K562 (cell line): Measurements from ENCODE around the gene BCL10. TPM values are rescaled to one million over a fixed set of nuclear protein-coding genes. Genes with fewer than 3 reads are reported as not detected.
A peak's percentile ranks its signal among the peaks of the same experiment; 100 is the strongest.

Experiments used
- BCL6 ChIP-seq: fragments of 250-450 bp; sonication (Bioruptor Pico); IDR thresholded peaks from 2 replicates; pipeline ENCODE4 v1.4.0; 2020
- CAMTA2 ChIP-seq: fragments of 250-450 bp; sonication (Bioruptor Pico); conservative IDR thresholded peaks from 2 replicates; pipeline ENCODE4 v1.5.1; 2022
- CEBPB ChIP-seq: fragments of 450-650 bp; IDR thresholded peaks from 2 replicates; pipeline ENCODE4 v1.6.1; 2016; ENCODE audit warnings: missing genetic modification characterization, missing compliant biosample characterization
- EHMT2 ChIP-seq: fragments of 450-650 bp; IDR thresholded peaks from 2 replicates; pipeline ENCODE4 v1.6.1; 2018; ENCODE audit warnings: antibody characterized with exemption
- FOS ChIP-seq: IDR thresholded peaks from 3 replicates; pipeline ENCODE4 v1.6.1; 2011; ENCODE audit not compliant: insufficient read length; ENCODE audit errors: extremely low read depth
- FOXA1 ChIP-seq: fragments of 450-650 bp; IDR thresholded peaks from 2 replicates; pipeline ENCODE4 v1.6.1; 2016; ENCODE audit warnings: mild to moderate bottlenecking, borderline replicate concordance
- GTF2A2 ChIP-seq: IDR thresholded peaks from 2 replicates; pipeline ENCODE4 v1.6.1; 2016; ENCODE audit warnings: mild to moderate bottlenecking, missing genetic modification characterization, missing compliant biosample characterization
- GTF2E2 ChIP-seq: fragments of 200-800 bp; sonication (Bioruptor generic); IDR thresholded peaks from 2 replicates; pipeline ENCODE4 v1.6.1; 2016; ENCODE audit warnings: missing genetic modification characterization, missing compliant biosample characterization
- RBM25 ChIP-seq: fragments of 200-400 bp; formaldehyde crosslinking; IDR thresholded peaks from 2 replicates; pipeline ENCODE4 v1.6.1; 2018; ENCODE audit warnings: low read length, low read depth, moderate library complexity; ENCODE audit not compliant: severe bottlenecking
- SMAD3 ChIP-seq: fragments of 450-650 bp; formaldehyde crosslinking; conservative IDR thresholded peaks from 2 replicates; pipeline ENCODE4 v1.4.0; 2020; ENCODE audit warnings: mild to moderate bottlenecking
- SMAD4 ChIP-seq: fragments of 250-450 bp; sonication (Bioruptor Pico); conservative IDR thresholded peaks from 2 replicates; pipeline ENCODE4 v1.8.0; 2021; ENCODE audit warnings: inconsistent platforms, mild to moderate bottlenecking, moderate library complexity
- SMARCA4 ChIP-seq: fragments of 450-650 bp; IDR thresholded peaks from 2 replicates; pipeline ENCODE4 v1.6.1; 2016
- SREBF1 ChIP-seq: fragments of 150-350 bp; IDR thresholded peaks from 2 replicates; pipeline ENCODE4 v1.6.1; 2014; ENCODE audit warnings: antibody characterized with exemption, low read depth, low read length, borderline replicate concordance
- THRAP3 ChIP-seq: fragments of 450-650 bp; IDR thresholded peaks from 2 replicates; pipeline ENCODE4 v1.6.1; 2016; ENCODE audit warnings: mild to moderate bottlenecking, inconsistent platforms, borderline replicate concordance
- U2AF1 ChIP-seq: fragments of 200-400 bp; formaldehyde crosslinking; optimal IDR thresholded peaks from 2 replicates; pipeline ENCODE3; 2017; ENCODE audit warnings: mild to moderate bottlenecking, low read depth, low read length, moderate library complexity
- ZFP1 ChIP-seq: fragments of 450-650 bp; formaldehyde crosslinking; IDR thresholded peaks from 2 replicates; pipeline ENCODE4 v1.4.0; 2020; ENCODE audit warnings: mild to moderate bottlenecking, mixed read lengths
- polyA plus RNA-seq, 8 experiments: library from polyadenylated mRNA; depleted of rRNA in 4 of 8; stranded (reverse) in 5 of 8; unstranded in 3 of 8; fragments of >200 nt; fragmentation: Nextera tagmentation in 2 of 8; fragmentation: Illumina TruSeq in 1 of 8; extraction: Ambion mirVana in 2 of 8; extraction: Trizol in 1 of 8; gene quantifications; 2 replicates each; pipeline versions ENCODE4 v1.2.1 to v1.2.3, GENCODE V29; 2011 to 2014; ENCODE audit warnings: inconsistent platforms in 1 of 8, missing spikeins in 1 of 8
- total RNA-seq, 7 experiments: library from RNA; depleted of rRNA in 6 of 7; stranded (reverse); fragments of >200 nt in 6 of 7; fragmentation: Illumina TruSeq in 2 of 7; extraction: Trizol in 2 of 7; gene quantifications; 2 replicates each; pipeline versions ENCODE4 v1.2.1 to v1.2.3, GENCODE V29; 2011 to 2021; ENCODE audit warnings: low replicate concordance in 1 of 7
- TF ChIP-seq, protein P1 (sequence below): fragments of 250-450 bp; sonication (Bioruptor Pico); IDR thresholded peaks from 2 replicates; pipeline ENCODE4 v1.6.1; 2021; ENCODE audit warnings: mild to moderate bottlenecking
- TF ChIP-seq, protein P2 (sequence below): fragments of 250-450 bp; sonication (Bioruptor Pico); IDR thresholded peaks from 2 replicates; pipeline ENCODE4 v1.4.0; 2020
- TF ChIP-seq, protein P3 (sequence below): IDR thresholded peaks from 3 replicates; pipeline ENCODE4 v1.6.1; 2011; ENCODE audit warnings: borderline replicate concordance, mild to moderate bottlenecking, moderate library complexity; ENCODE audit not compliant: insufficient read length; ENCODE audit errors: extremely low read depth
- TF ChIP-seq, protein P4 (sequence below): sonication (generic); formaldehyde crosslinking; IDR thresholded peaks from 2 replicates; pipeline ENCODE4 v1.8.0; 2022; ENCODE audit warnings: mild to moderate bottlenecking, low read depth, missing genetic modification reagents
- TF ChIP-seq, protein P5 (sequence below): sonication (generic); formaldehyde crosslinking; IDR thresholded peaks from 2 replicates; pipeline ENCODE4 v1.8.1; 2023; ENCODE audit warnings: mild to moderate bottlenecking, missing genetic modification reagents, moderate library complexity
- TF ChIP-seq, protein P6 (sequence below): fragments of 450-650 bp; IDR thresholded peaks from 2 replicates; pipeline ENCODE4 v1.6.1; 2018; ENCODE audit warnings: mild to moderate bottlenecking, low read depth; ENCODE audit not compliant: partially characterized antibody

BCL10 gene
- total and polyA plus RNA-seq, 9 of the 15 experiments (the other 6 are each of a cell fraction or from before 2014, with no cell fraction given): 8.0 to 19.4 (median 12.3) TPM

DNA sequence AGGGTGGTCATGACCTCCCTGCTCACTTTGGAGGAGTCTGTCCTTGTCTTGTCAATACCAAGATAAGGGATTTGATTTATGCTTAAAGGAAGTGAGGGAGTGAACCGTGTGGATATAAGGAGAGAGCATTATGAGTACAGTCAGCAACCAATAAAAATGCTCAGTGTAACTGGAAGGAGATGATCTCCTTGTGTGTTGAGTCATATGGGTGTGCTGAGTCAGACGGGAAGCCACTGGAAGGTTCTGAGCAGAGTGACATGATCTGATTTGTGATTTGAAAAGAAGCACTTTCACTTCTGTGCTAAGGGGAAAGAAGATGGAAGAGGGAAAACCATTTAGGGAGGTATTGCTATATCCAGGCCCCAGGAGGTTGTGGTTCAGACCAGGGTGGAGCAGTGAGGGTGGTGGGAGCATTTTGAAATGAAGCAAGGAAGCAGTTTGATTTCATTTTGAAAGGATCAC lies 2.5 kb upstream of the BCL10 start (continued):
- TF ChIP-seq, protein P1, sequence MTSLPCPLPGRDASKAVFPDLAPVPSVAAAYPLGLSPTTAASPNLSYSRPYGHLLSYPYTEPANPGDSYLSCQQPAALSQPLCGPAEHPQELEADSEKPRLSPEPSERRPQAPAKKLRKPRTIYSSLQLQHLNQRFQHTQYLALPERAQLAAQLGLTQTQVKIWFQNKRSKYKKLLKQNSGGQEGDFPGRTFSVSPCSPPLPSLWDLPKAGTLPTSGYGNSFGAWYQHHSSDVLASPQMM (CRISPR knock-in tag): no peak
- TF ChIP-seq, protein P2, sequence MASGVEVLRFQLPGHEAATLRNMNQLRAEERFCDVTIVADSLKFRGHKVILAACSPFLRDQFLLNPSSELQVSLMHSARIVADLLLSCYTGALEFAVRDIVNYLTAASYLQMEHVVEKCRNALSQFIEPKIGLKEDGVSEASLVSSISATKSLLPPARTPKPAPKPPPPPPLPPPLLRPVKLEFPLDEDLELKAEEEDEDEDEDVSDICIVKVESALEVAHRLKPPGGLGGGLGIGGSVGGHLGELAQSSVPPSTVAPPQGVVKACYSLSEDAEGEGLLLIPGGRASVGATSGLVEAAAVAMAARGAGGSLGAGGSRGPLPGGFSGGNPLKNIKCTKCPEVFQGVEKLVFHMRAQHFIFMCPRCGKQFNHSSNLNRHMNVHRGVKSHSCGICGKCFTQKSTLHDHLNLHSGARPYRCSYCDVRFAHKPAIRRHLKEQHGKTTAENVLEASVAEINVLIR (CRISPR knock-in tag): no peak
- no peak for TF ChIP-seq THRAP3
- peak; percentile 55; the same call in 1 of the 2 replicates for TF ChIP-seq CEBPB (tag)
- TF ChIP-seq FOS: peak; percentile 61
- TF ChIP-seq BCL6: no peak
- TF ChIP-seq ZFP1 (CRISPR knock-in tag): no peak
- TF ChIP-seq GTF2E2 (tag): no peak
- TF ChIP-seq SMARCA4: peak; percentile 93
- TF ChIP-seq FOXA1: no peak
- TF ChIP-seq, protein P3, sequence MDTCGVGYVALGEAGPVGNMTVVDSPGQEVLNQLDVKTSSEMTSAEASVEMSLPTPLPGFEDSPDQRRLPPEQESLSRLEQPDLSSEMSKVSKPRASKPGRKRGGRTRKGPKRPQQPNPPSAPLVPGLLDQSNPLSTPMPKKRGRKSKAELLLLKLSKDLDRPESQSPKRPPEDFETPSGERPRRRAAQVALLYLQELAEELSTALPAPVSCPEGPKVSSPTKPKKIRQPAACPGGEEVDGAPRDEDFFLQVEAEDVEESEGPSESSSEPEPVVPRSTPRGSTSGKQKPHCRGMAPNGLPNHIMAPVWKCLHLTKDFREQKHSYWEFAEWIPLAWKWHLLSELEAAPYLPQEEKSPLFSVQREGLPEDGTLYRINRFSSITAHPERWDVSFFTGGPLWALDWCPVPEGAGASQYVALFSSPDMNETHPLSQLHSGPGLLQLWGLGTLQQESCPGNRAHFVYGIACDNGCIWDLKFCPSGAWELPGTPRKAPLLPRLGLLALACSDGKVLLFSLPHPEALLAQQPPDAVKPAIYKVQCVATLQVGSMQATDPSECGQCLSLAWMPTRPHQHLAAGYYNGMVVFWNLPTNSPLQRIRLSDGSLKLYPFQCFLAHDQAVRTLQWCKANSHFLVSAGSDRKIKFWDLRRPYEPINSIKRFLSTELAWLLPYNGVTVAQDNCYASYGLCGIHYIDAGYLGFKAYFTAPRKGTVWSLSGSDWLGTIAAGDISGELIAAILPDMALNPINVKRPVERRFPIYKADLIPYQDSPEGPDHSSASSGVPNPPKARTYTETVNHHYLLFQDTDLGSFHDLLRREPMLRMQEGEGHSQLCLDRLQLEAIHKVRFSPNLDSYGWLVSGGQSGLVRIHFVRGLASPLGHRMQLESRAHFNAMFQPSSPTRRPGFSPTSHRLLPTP: no peak
- TF ChIP-seq, protein P4, sequence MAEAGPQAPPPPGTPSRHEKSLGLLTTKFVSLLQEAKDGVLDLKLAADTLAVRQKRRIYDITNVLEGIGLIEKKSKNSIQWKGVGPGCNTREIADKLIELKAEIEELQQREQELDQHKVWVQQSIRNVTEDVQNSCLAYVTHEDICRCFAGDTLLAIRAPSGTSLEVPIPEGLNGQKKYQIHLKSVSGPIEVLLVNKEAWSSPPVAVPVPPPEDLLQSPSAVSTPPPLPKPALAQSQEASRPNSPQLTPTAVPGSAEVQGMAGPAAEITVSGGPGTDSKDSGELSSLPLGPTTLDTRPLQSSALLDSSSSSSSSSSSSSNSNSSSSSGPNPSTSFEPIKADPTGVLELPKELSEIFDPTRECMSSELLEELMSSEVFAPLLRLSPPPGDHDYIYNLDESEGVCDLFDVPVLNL: no peak
- peak; percentile 75 for TF ChIP-seq EHMT2
- no peak for TF ChIP-seq SMAD3 (CRISPR knock-in tag)
- TF ChIP-seq, protein P5, sequence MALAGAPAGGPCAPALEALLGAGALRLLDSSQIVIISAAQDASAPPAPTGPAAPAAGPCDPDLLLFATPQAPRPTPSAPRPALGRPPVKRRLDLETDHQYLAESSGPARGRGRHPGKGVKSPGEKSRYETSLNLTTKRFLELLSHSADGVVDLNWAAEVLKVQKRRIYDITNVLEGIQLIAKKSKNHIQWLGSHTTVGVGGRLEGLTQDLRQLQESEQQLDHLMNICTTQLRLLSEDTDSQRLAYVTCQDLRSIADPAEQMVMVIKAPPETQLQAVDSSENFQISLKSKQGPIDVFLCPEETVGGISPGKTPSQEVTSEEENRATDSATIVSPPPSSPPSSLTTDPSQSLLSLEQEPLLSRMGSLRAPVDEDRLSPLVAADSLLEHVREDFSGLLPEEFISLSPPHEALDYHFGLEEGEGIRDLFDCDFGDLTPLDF (CRISPR knock-in tag): no peak
- no peak for TF ChIP-seq SREBF1
- no peak for TF ChIP-seq U2AF1
- no peak for TF ChIP-seq RBM25
- TF ChIP-seq SMAD4 (CRISPR knock-in tag): no peak
- no peak for TF ChIP-seq GTF2A2 (tag)
- TF ChIP-seq, protein P6, sequence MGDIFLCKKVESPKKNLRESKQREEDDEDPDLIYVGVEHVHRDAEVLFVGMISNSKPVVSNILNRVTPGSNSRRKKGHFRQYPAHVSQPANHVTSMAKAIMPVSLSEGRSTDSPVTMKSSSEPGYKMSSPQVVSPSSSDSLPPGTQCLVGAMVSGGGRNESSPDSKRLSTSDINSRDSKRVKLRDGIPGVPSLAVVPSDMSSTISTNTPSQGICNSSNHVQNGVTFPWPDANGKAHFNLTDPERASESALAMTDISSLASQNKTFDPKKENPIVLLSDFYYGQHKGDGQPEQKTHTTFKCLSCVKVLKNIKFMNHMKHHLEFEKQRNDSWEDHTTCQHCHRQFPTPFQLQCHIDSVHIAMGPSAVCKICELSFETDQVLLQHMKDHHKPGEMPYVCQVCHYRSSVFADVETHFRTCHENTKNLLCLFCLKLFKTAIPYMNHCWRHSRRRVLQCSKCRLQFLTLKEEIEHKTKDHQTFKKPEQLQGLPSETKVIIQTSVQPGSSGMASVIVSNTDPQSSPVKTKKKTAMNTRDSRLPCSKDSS: no peak
- TF ChIP-seq CAMTA2 (CRISPR knock-in tag): no peak
